ENCODE data around the gene CKB. TPM values are rescaled to one million over a fixed set of nuclear protein-coding genes. Genes with fewer than 3 reads are reported as not detected.
A peak's percentile ranks its signal among the peaks of the same experiment; 100 is the strongest.
"Not testable (repeated sequence)": the region's sequence is repeated elsewhere in the genome, so short reads cannot be mapped to it uniquely, and the experiment has no call there.

CKB gene
- polyA plus RNA-seq, 10 donors: 130 to 286 (median 210) TPM

GRCh38 chr14:103528587-103529382, 6.2 kb upstream of the CKB start, which contains the start of gene TRMT61A:
TSS of gene TRMT61A (plus strand) at chr14:103529196. CDS start at chr14:103529979, 783 bp downstream.
- DNase-seq: peak; percentile 85 to 94 (median 90)

- peak in 1 of 3 donors; percentile 73 for DNase-seq
Observed at GRCh38 chr14:103528146-103528586, 5.5 kb upstream of the CKB start.

GRCh38 chr14:103527408-103528145, 4.9 kb upstream of the CKB start:
- DNase-seq: no peak

- DNase-seq: no peak
Observed at GRCh38 chr14:103526914-103527248, 4.3 kb upstream of the CKB start.

GRCh38 chr14:103526247-103526913, 3.8 kb upstream of the CKB start:
- DNase-seq: no peak

- not testable (repeated sequence) for DNase-seq
Observed at GRCh38 chr14:103525430-103526246, 3.0 kb upstream of the CKB start.

GRCh38 chr14:103524002-103524935, 1.6 kb upstream of the CKB start:
- DNase-seq: no peak

GRCh38 chr14:103523575-103523954, 935 bp upstream of the CKB start:
- DNase-seq: no peak

GRCh38 chr14:103521951-103522563, 573 bp downstream of the CKB start:
- DNase-seq: peak in 1 of 3 donors; percentile 53

GRCh38 chr14:103521438-103521950, 1.1 kb downstream of the CKB start:
- peak in 1 of 3 donors; percentile 74 for DNase-seq

- DNase-seq: peak in 2 of 3 donors; percentile 80 to 89
Observed at GRCh38 chr14:103520657-103521437, 1.8 kb downstream of the CKB start.

GRCh38 chr14:103520269-103520656, 2.4 kb downstream of the CKB start:
- DNase-seq: no peak

GRCh38 chr14:103519837-103520212, 2.8 kb downstream of the CKB start:
- DNase-seq: no peak

GRCh38 chr14:103519043-103519836, 3.4 kb downstream of the CKB start:
- DNase-seq: no peak

- peak in 1 of 3 donors; percentile 68 for DNase-seq
Observed at GRCh38 chr14:103518422-103519042, 4.1 kb downstream of the CKB start.

GRCh38 chr14:103517721-103518421, 4.8 kb downstream of the CKB start:
- DNase-seq: peak in 1 of 3 donors; percentile 54

- DNase-seq: no peak
Observed at GRCh38 chr14:103517174-103517566, 5.5 kb downstream of the CKB start.

All from muscle of back (tissue), 11 donors.